Measurements from ENCODE around the gene SCUBE3. TPM values are rescaled to one million over a fixed set of nuclear protein-coding genes. Genes with fewer than 3 reads are reported as not detected.

Gene SCUBE3
- total and polyA plus RNA-seq, 2 of the 13 experiments (the other 11 are each of a cell fraction or from before 2014, with no cell fraction given) = not detected

GRCh38 chr6:35259194-35259947, 45.6 kb downstream of the SCUBE3 start, which contains the start of gene ZNF76 (continued):
- TF ChIP-seq GFI1 (CRISPR knock-in tag; IDR thresholded peaks at IDR 0.05; ENCODE audit: borderline replicate concordance) (peak; percentile 87), SUZ12 (IDR thresholded peaks at IDR 0.05; ENCODE audit: low read depth, low read length) (no peak), ATAD3A (CRISPR knock-in tag; IDR thresholded peaks at IDR 0.05) (no peak), HOXA7 (CRISPR knock-in tag; IDR thresholded peaks at IDR 0.05) (no peak), ZNF607 (CRISPR knock-in tag; IDR thresholded peaks at IDR 0.05; ENCODE audit: borderline replicate concordance) (peak; percentile 87; the same call in 1 of the 2 replicates), EP300 (IDR thresholded peaks at IDR 0.05; ENCODE audit: low read depth in 2 of 2, low read length in 2 of 2) (peak; percentile 13 to 68; a peak in 3 of 4 replicates), EP300 (CRISPR knock-in tag; IDR thresholded peaks at IDR 0.05; ENCODE audit: borderline replicate concordance) (no peak; the same call in 1 of the 2 replicates), BCL6 (CRISPR knock-in tag; IDR thresholded peaks at IDR 0.05) (0 out of 2 replicates have a peak, but pooled peaks have one; percentile 70), U2AF2 (IDR thresholded peaks at IDR 0.05; ENCODE audit: low read depth, low read length) (peak; percentile 92), GLI4 (CRISPR knock-in tag; IDR thresholded peaks at IDR 0.05; ENCODE audit: borderline replicate concordance) (peak; percentile 80; the same call in 1 of the 2 replicates), DZIP1 (CRISPR knock-in tag; IDR thresholded peaks at IDR 0.05) (peak; percentile 80; the same call in 1 of the 2 replicates), FOXP1 (IDR thresholded peaks at IDR 0.05) (no peak), FOXP1 (CRISPR knock-in tag; IDR thresholded peaks at IDR 0.05) (0 out of 2 replicates have a peak, but pooled peaks have one; percentile 37), TGIF2 (CRISPR knock-in tag; IDR thresholded peaks at IDR 0.05) (peak; percentile 79), ZFP62 (CRISPR knock-in tag; IDR thresholded peaks at IDR 0.05) (no peak; the same call in 1 of the 2 replicates), KDM4B (CRISPR knock-in tag; IDR thresholded peaks at IDR 0.05) (peak; percentile 79), PPARG (CRISPR knock-in tag; conservative IDR thresholded peaks at IDR 0.05) (peak; percentile 68), REXO4 (CRISPR knock-in tag; IDR thresholded peaks at IDR 0.05; ENCODE audit: borderline replicate concordance) (peak; percentile 86; the same call in 1 of the 2 replicates), ZNF703 (CRISPR knock-in tag; IDR thresholded peaks at IDR 0.05; ENCODE audit: borderline replicate concordance) (peak; percentile 94), BHLHE40 (IDR thresholded peaks at IDR 0.05; ENCODE audit: low read length) (peak; percentile 75), ZKSCAN1 (IDR thresholded peaks at IDR 0.05; ENCODE audit: low read length) (no peak), ZNF879 (CRISPR knock-in tag; IDR thresholded peaks at IDR 0.05) (peak; percentile 88; the same call in 1 of the 2 replicates), ZNF589 (CRISPR knock-in tag; conservative IDR thresholded peaks at IDR 0.05) (peak; percentile 98), ZNF24 (IDR thresholded peaks at IDR 0.05) (peak; percentile 39; the same call in 1 of the 2 replicates), CAMTA2 (CRISPR knock-in tag; IDR thresholded peaks at IDR 0.05; ENCODE audit: borderline replicate concordance) (peak; percentile 63), ATF7 (IDR thresholded peaks at IDR 0.05) (peak; percentile 82), ATF7 (CRISPR knock-in tag; IDR thresholded peaks at IDR 0.05) (peak; percentile 90), AHR (CRISPR knock-in tag; IDR thresholded peaks at IDR 0.05) (peak; percentile 87; the same call in 1 of the 2 replicates)
- TF ChIP-seq, protein P1, sequence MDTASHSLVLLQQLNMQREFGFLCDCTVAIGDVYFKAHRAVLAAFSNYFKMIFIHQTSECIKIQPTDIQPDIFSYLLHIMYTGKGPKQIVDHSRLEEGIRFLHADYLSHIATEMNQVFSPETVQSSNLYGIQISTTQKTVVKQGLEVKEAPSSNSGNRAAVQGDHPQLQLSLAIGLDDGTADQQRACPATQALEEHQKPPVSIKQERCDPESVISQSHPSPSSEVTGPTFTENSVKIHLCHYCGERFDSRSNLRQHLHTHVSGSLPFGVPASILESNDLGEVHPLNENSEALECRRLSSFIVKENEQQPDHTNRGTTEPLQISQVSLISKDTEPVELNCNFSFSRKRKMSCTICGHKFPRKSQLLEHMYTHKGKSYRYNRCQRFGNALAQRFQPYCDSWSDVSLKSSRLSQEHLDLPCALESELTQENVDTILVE (CRISPR knock-in tag; IDR thresholded peaks at IDR 0.05) = peak; percentile 99
